LNCaP clone FGC (cell line): Measurements from ENCODE around the gene CD48.
"Not testable (repeated sequence)": the region's sequence is repeated elsewhere in the genome, so short reads cannot be mapped to it uniquely, and the experiment has no call there.

Experiments used
- DNase-seq: peaks from one replicate; pipeline ENCODE4 v3.0.0-alpha.2; 2011; ENCODE audit warnings: low read depth
- H3K4me3 ChIP-seq: 2 replicates; pipeline ENCODE4 v1.5.1; 2011; ENCODE audit warnings: mild to moderate bottlenecking, low read depth, low read length, control low read depth
- TF ChIP-seq, protein P1 (sequence below): IDR thresholded peaks from 2 replicates; pipeline ENCODE4 v1.5.1; 2012; ENCODE audit warnings: mild to moderate bottlenecking; ENCODE audit not compliant: control insufficient read depth, insufficient read depth; ENCODE audit errors: extremely low read depth

The CD48 gene

GRCh38 chr1:160717306-160717705 lies 5.7 kb upstream of the CD48 start:
- DNase-seq: no peak
- H3K4me3 ChIP-seq: no peak overlapping the region
- TF ChIP-seq, protein P1, sequence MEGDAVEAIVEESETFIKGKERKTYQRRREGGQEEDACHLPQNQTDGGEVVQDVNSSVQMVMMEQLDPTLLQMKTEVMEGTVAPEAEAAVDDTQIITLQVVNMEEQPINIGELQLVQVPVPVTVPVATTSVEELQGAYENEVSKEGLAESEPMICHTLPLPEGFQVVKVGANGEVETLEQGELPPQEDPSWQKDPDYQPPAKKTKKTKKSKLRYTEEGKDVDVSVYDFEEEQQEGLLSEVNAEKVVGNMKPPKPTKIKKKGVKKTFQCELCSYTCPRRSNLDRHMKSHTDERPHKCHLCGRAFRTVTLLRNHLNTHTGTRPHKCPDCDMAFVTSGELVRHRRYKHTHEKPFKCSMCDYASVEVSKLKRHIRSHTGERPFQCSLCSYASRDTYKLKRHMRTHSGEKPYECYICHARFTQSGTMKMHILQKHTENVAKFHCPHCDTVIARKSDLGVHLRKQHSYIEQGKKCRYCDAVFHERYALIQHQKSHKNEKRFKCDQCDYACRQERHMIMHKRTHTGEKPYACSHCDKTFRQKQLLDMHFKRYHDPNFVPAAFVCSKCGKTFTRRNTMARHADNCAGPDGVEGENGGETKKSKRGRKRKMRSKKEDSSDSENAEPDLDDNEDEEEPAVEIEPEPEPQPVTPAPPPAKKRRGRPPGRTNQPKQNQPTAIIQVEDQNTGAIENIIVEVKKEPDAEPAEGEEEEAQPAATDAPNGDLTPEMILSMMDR: no peak

DNA sequence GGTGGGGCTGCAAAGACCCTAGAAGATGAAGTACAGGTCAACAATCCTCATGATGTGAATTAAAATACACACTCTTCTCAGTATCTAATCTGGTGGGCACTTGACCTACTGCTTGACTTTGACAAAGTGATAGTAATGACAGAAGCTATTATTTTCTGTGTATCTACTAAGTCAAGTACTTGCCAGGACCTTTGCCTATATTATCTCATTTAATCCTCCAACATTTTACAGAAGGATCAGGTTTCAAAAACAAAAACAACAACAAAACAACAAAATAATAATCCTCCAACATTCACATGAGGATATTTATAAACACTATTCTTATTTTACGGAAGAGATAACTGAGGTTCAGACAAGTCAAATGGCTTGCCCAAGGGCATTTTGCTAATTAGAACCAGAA lies 4.4 kb upstream of the CD48 start:
- TF ChIP-seq, protein P1: no peak
- no peak overlapping the region for H3K4me3 ChIP-seq
- DNase-seq: no peak

DNA sequence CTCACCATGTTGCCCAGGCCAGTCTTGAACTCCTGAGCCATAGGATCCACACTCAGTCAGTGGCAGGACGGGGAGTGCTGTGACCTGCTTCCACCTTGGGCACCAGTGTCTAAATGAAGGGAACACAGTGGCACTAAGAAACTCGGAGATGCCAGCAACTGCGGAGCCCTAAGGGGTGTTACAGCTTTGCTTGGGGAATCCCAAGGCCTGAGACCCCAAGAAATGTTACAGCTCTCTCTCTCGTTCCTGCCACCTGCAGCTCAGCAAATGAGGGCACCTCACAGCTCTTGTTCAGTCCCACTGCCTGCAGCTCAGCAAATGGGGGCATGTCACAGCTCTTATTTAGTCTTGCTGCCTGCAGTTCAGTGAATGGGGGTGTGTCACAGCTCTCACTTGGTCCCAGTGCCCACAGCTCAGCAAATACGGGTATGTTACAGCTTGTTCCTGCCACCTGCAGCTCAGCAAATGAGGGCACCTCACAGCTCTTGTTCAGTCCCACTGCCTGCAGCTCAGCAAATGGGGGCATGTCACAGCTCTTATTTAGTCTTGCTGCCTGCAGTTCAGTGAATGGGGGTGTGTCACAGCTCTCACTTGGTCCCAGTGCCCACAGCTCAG lies 2.5 kb upstream of the CD48 start:
- not testable (repeated sequence) for H3K4me3 ChIP-seq, DNase-seq

DNA sequence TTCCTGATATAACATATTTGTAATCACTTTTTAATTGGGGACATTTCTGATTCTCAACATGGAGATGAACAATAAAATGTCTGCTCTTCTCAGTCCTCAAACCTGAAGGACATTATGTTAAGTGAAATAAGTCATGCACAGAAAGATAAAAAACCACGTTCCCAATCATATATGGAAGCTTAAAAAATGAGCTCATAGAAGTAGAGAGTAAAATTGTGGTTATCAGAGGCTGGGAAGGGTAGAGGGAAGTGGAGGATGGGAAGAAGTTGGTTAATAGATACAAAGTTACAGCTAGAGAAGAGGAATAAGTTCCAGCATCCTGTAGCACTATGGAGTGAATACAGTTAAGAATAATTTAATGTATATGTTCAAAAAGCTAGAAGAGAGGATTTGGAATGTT lies 1.5 kb upstream of the CD48 start:
- no peak for DNase-seq
- TF ChIP-seq, protein P1: no peak
- no peak overlapping the region for H3K4me3 ChIP-seq

GRCh38 chr1:160712525-160713080 lies 981 bp upstream of the CD48 start:
- not testable (repeated sequence) for H3K4me3 ChIP-seq, DNase-seq

GRCh38 chr1:160711276-160711601 lies 383 bp downstream of the CD48 start:
- TF ChIP-seq, protein P1: no peak
- no peak overlapping the region for H3K4me3 ChIP-seq
- no peak for DNase-seq

GRCh38 chr1:160710517-160711252 lies 937 bp downstream of the CD48 start:
- TF ChIP-seq, protein P1: no peak
- H3K4me3 ChIP-seq: no peak overlapping the region
- no peak for DNase-seq

DNA sequence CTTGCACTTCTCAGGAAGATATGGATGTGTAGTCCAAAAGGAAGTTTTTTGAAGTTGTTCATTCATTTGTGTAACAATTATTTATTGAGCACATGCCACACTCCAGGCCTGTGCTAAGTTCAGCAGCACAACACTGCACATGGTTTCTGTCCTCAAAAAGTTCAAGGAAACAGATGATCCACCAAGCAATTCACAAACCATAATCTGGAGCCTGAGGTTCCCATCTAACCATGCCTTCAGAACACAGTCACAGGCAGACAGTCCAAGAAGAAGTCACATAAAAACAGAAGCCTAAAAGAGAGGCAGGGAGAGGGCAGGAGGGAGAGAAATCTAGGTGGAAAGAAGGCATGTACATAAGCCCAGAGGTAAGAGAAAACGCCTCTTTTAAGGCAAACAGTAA lies 1.9 kb downstream of the CD48 start:
- TF ChIP-seq, protein P1: no peak
- DNase-seq: no peak
- H3K4me3 ChIP-seq: no peak overlapping the region
